HG03135 (cell line): ENCODE measurements around the gene LYRM4.

ENCODE experiments used
- ATAC-seq: cut with Tn5 transposase; IDR thresholded peaks from one replicate; pipeline ENCODE4 v1.9.1; 2021; ENCODE audit warnings: mild to moderate bottlenecking, moderate library complexity; ENCODE audit not compliant: unreplicated experiment

The LYRM4 gene

DNA sequence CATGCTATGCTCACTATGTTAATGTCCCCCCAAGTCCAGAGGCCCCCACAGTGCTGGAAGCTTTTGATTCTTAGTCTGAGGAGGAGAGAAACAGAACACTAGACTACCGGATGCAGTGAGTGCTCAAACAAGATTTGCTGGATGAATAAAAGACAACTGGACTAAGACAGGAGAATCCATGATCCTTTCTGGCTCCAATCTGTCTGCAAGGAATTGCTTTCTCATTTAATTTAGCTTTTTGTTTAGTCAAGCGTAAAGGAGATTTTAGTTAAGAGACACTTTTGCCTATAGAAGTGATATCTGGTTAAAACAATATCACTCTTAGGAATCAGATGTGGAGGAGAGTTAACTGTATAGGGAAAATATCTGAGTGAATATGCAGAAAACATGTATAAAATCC, 13.5 kb downstream of the LYRM4 start:
- ATAC-seq = no peak

DNA sequence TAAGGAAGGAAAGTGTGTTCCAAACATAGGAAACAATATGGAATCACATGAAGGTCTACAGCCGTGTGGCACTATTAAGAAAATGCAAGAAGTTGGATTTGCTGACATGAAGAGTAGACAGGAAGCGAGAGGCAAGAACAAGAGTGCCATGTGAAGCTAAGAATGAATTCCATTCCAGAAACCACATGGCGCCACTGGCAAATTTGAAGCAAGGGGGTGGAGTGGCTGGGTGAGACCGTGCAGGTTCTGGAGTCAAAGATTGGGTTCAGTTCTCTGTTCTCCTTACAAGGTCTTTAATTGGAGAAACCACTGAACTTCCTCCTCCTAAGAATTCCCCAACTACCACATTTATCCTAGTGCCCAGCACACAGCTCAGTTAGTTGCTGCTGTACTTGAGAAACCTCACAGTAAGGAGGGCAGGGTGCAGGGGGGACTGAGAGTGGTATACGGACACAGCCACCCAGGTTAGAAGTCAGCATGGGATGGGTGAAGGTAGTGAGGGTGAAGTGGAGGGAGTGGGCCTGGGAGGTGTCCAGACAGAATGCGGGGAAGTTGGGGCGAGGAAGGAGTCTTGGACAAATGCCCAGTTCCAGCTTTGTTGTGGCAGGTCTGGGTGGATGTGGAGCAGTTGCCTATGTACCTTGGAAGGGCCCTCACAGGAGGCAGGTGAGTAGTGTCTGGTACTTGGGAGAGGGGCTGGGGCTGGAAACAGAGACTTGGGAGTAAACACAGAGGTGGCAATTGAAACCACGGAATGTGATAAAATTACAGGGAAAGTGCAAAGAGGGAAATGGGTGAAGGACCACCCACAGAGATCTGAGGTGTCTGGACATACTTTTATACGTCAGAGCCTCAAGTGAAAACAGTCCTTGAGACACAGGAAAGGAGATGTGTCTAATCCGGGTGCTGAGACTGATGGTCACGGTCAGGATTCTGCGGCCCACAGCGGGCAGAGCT, 14.3 kb downstream of the LYRM4 start:
- no peak for ATAC-seq

DNA sequence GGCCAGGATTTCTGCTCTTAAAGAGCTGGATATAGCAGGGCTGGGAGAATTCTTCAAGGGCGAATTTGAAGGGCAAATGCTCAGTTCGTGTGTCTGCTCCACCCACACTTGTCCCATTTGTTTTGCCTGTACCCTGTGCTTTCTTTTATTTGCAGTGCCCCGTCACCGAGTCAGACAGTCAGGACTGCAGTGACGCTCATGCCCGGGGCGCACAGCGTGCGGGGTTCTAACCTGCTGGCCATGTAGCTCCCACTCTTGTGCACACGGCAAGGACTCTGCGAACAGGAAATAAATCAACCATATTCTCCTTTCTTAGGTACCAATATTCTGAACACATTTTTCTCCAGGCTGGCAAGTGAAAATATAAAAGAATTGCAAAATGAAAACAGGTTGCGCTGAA, 17.7 kb downstream of the LYRM4 start:
- ATAC-seq = no peak

DNA sequence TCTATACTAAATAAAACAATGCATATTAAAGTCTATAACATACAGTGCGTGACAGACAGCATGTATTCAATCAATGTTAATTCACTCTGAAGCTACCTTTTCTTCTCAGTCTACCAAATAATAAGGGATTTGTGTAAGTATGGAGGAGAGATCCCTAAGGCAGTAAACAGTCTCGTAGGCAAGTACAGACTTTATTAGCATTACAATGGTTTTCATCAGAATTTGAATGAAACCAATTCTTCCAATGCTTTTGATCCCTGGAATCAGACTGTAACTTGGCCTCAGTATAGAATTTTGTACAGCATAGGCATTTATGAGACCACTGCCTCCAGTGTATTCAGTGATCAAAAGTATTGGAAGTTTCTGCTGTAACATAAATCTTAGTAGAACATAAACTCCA, 19.5 kb downstream of the LYRM4 start:
- ATAC-seq = no peak

DNA sequence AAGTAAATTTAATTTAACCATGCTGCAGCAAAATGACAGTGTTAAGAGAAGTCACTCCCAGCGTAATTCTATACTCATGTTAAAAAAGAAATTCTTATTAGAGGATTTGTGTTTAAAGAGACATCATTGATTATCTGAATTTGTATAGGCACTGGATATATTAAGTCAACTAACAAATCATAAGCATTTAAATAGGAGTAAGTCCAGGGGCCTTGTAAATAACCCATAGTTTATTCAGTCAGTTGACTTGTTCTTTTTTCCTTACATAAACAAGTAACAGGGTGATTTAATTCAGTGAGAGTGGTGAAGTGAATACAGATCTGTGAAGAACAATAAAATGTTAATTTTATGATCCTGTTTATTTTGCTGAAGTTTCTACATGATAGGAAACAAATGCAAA, 22.4 kb downstream of the LYRM4 start:
- no peak for ATAC-seq

DNA sequence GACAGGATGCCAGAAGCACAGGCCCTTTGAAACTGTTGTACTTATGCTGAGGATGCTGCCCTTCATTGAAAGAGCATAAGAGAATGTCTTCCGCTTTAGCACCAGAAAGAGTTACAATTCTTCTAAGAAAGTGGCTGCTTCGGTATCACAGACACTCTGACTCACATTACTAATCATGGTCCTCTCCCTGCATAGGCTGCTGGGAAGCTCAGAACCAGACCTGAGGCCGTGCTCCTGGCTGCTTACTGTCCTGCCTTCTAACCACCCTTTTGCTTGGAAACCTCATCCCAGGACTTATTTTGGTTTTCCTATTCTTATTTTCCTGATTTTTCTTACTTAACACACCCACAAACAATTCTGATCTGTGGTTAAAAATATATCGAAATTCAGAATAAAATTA, 22.9 kb downstream of the LYRM4 start:
- ATAC-seq = no peak

DNA sequence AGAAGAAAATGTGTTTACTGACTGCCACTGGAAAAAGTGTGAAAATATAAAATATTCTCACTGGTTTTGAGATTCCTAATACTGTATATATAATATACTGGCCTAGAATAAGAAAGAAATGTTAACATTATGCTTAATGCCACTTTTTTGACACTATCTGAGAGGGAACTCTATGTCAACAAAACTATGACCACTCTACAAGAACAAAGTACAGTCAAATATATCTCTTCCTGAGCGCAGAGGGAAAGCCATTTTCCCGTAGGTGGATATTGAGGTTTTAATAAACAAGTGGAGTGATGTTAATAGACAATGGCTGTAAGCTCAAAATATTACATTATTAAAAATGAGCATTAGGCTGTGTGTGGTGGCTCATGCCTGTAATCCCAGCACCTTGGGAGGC, 24.9 kb downstream of the LYRM4 start:
- ATAC-seq = no peak

GRCh38 chr6:5234874-5235273, 25.9 kb downstream of the LYRM4 start:
- no peak for ATAC-seq

- ATAC-seq = no peak
Observed at GRCh38 chr6:5231289-5231688, 29.5 kb downstream of the LYRM4 start.

- ATAC-seq = no peak
Observed at GRCh38 chr6:5230081-5230480, 30.7 kb downstream of the LYRM4 start.

DNA sequence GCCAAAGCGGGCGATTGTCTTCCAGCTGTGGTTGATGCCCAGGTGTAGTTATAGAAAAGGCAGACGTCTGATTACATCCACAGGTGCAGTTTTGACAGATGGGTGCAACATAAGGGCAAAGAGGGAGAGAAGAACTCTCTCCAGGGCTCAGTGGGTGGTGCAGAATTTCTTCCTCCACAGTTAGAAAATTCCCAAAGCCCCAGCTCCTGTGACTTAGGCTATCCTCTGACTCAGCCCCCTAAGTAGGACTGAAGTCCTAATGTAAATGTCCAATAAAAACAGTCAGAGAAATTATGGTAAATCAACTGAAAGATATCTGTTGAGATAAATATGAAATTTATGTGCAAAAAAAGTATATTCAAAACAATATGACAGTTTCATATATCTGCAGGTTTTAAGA, 31.4 kb downstream of the LYRM4 start:
- ATAC-seq = no peak

DNA sequence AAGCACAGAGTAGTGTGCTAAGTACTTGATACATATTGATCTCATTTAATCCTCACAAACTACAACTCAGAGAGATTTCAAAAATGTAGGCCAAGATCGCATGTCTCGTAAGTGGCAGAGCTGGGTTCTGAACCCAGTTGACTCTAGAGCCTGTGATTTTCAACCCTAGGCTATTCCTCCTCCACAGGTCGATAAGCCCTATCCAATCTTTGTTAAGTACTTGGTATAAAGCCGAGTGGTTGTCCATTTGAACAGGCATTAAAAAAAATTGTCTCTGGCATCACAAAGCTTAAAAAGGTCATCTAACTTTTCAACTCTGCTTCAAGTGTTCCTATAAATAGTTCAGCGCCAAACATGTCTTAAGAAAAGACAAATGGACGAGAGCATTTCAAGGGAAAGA, 37.4 kb downstream of the LYRM4 start:
- ATAC-seq = no peak

DNA sequence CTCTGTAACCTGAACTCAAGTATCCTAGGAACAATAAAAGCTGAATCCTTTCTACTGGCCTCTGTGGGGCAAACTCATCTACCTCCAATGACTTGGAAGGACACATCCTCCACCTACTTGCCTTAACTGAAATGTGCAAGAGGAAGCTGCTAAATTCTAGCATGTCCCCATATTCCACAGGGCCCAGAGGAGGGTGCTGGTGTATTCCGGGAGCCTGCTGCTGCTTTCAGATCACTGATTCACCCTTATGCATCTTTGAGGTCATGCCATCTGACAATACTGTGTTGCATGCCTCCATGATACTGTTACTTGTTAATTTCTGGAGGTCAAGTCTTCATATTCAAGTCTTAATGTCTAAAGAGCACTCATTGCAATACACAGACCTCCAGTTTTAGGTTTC, 40.3 kb downstream of the LYRM4 start:
- no peak for ATAC-seq

GRCh38 chr6:5219011-5219691, 41.6 kb downstream of the LYRM4 start:
- no peak for ATAC-seq

DNA sequence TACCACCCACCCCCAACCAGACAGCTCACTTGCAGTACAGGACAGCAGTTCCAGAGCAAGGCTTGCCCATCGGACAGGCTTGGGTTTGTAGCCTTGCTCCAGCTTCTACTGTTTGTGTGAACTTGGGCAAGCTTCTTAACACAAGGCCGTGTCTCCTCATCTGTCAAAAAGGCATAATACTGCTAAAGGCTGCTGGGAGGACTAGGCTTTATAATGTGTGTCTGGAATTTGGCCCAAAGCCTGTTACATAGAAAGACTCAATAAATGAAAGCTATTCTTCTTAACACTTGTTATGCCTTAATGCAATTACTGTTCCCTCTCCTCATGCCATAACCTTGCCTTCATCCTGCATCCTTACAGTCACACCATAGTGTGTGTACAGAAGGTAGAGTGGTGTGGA, 43.4 kb downstream of the LYRM4 start:
- no peak for ATAC-seq

DNA sequence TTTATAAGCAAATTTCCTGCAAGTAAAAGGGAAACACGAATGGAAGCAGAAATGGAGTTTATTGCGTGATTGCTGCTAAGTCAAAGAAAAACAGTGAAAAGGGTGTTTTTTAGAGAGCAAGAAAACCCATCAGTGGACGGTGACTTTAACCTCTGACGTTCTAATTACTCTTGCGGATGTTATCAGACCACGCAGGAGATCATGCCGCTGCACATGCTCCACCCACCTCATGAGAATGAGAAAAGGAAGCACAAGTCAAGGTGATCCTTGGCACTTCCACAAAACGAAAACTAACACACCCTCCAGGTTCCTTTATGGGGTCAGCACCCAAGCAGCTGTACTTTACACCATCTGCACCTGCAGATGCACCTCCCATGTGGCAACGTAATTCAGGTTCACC, 45.0 kb downstream of the LYRM4 start:
- no peak for ATAC-seq

DNA sequence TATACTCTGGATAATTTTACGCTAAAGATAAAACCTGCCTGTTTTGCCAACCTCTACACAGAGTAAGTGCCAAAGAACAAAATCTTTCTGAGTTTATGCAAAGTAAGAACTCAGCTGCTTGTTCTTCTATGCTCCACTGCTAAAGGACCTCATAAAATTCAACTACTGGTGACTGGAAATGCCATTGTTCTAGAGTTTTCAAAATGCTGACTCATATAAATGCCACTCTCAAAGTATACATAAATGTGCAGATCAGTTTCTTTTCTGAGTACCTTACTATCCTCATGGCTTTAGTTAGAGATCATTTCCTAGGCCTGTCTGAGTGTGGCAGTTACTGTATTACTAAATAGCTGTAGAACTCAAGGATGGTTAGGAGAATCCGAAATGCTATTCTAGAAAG, 45.6 kb downstream of the LYRM4 start:
- no peak for ATAC-seq

DNA sequence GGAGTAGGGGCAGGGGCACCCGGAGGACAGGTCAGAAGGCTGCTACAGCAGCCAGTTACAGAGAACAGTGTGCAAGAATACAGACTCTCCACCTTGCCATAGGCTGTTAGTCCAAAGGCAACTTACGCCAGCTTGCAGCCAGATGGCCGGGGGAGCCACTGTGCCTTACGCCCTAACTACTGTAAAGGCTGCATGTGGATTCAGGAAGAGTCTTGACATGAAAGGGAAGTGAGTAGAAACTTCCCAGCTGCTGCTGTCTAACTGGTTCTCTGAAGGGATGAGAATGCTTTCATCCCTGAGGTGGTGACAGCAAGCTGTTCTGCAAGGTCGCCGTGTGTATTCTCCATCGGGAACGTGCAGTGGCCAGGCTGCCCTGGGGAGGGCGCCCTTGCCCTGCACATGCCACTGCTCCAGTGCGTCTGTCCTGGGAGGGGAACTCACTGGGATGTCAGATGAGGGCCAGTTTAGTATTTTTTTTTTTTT, 46.1 kb downstream of the LYRM4 start:
- no peak for ATAC-seq

DNA sequence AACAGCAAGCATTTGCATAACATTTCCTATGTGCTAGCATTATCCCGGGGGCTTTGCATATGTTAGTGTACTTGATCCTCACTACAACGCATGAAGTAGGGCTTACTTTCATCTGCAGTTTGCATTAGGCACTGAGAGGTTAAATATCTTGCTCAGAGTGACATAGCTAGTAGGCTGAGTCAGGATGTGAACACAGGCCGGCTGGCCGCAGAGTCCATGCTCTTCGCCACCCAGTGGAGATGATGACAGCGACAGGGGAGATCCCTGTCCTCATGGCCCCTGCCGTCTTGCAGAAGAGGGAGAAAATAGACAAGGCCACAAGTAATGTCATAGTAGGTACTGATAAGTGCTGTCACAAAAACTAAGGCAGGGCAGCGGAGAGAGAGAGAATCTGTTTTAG, 46.9 kb downstream of the LYRM4 start:
- ATAC-seq = no peak

DNA sequence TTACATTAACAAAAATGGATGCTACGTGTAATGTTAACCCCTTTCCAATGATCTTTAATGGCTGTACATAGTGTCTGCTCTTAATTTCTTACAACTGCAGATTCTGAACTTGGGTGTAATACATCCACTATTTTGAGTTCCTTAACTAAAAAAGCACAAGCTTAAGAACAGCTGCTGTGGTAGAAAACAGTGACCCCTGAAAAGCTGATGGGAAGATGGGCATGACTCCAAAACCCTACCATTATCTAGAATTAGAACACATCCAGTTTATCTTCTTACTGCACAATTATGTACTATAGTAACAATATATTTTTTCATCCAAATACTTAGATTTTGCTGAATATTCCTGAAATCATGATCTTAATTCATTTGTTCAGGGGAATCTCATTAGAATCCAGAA, 49.3 kb downstream of the LYRM4 start:
- no peak for ATAC-seq

DNA sequence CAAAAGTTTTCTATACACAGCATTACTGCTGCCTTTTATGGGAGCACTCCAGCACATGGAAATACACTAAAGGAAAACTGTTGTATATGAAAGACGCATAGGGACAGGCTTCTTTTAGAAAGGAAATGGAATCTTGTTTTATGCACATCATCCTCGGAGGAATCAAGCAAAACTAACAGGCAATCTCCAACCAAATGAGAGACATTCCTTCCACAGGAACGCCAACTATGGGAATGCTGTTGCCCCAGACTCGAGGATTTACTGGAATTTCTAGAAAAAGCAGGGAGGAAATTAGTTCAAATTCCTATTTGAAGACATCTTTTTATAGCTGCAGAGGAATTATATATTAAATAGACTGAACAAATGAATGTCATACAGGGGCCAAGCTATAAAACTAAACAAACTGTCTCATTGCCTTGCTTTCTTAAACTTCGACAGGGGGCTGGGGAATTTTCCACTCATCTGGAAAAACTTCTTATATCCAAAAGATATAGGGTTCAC, 52.2 kb downstream of the LYRM4 start:
- ATAC-seq = no peak

- ATAC-seq = no peak
Observed at GRCh38 chr6:5208057-5208456, 52.7 kb downstream of the LYRM4 start.
